GM21717 (cell line): ENCODE data around the gene IFITM5.
A peak's percentile ranks its signal among the peaks of the same experiment; 100 is the strongest.
"Not testable (repeated sequence)": the region's sequence is repeated elsewhere in the genome, so short reads cannot be mapped to it uniquely, and the experiment has no call there.

Source experiments
- ATAC-seq: cut with Tn5 transposase; IDR thresholded peaks from one replicate; pipeline ENCODE4 v1.9.1; 2021; ENCODE audit warnings: mild to moderate bottlenecking, moderate library complexity; ENCODE audit not compliant: unreplicated experiment

The IFITM5 gene

DNA sequence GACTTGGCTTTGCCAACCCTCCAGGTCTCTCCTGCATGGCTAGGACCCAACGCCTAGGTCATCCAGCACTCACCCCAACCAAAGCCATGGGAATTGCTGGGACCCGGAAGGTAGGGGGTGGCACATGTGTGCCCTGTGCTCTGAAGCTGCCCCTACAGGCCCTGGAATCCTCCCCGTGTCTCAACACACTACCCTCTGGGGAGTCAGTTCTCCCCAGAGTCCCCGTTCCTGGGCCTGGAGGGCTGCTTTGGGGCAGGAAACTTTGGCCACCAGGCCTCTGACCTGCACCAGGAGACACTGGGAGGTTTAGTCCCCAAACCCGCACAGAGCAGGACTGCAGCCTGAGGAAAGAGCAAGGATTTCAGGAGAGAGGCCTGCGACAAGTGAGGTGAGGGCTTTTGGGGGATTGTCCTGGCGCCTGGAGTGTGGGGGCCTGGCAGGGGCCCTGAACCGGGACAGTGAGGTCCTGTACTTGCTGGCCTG lies 14.0 kb upstream of the IFITM5 start:
- ATAC-seq: no peak

DNA sequence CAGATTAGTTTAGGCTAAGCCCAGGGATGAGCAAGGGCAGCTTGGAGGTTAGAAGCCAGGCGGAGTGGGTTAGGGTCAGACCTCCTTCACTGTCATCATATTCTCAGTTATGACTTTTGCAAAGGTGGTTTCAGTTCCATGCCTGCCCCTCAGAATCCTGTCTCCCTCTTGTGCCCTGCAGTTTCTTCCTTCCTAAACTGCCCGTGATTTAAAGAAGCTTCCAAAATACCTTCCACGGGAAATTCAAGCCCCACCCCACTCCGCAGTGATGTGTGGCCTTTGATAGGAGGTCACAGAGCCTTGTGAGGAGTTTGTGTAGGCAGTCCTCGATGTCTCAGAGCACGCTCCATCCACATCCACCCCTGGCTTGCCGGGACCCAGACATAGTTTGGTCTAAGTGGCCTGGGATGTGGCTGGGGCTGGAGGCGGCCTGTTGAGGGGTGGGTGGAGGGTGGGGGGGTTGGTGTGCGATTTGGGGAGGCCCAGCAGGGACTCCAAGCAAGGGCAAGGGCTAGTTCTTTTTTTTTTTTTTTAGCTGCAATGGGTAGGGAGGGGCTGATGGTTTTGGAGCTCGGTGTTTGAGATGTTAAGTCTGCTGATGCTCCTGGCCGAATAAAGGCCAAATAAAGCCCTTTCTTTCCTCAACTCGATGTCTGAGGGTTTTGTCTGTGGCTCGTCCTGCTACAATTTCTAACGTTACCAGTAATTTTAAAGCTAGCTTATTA lies 12.9 kb upstream of the IFITM5 start:
- ATAC-seq: no peak

- ATAC-seq: peak; percentile 31
Measured at GRCh38 chr11:311013-311748, 11.9 kb upstream of the IFITM5 start.

GRCh38 chr11:309979-310572 lies 10.8 kb upstream of the IFITM5 start:
- not testable (repeated sequence) for ATAC-seq

DNA sequence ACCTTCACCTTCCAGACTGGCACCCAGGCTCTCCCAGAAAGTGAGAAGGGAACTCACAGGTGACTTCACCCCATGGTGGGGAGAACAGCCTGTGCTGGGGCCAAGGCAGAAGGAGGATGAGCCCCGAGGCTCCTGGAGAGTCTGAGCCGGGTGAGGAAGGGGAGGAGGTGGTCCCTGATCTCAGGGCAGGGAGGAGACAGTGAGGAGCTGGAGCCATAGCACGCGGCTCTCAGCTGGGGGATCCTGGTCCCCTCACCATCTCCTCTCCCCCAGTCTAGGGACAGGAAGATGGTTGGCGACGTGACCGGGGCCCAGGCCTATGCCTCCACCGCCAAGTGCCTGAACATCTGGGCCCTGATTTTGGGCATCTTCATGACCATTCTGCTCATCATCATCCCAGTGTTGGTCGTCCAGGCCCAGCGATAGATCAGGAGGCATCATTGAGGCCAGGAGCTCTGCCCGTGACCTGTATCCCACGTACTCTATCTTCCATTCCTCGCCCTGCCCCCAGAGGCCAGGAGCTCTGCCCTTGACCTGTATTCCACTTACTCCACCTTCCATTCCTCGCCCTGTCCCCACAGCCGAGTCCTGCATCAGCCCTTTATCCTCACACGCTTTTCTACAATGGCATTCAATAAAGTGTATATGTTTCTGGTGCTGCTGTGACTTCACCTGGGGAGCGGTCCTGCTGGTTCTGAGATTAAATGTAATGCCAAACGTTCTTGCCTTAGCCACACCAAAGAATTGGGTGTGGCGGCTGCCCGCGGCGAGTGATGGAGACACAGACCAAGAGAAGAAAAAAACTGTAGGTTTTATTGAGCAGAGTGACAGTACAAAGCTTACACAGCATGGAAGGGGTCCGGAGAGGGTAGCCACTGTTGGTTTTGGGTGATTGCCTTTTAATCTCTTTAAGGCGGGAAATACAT lies 9.7 kb upstream of the IFITM5 start:
- ATAC-seq: not testable (repeated sequence)

GRCh38 chr11:307766-308708 lies 8.7 kb upstream of the IFITM5 start, which contains the start of gene IFITM2:
Gene IFITM2 (plus strand): TSS chr11:307816. CDS start chr11:308193, 377 bp downstream.
- not testable (repeated sequence) for ATAC-seq

- ATAC-seq: no peak
Measured at GRCh38 chr11:306645-307371, 7.5 kb upstream of the IFITM5 start.

DNA sequence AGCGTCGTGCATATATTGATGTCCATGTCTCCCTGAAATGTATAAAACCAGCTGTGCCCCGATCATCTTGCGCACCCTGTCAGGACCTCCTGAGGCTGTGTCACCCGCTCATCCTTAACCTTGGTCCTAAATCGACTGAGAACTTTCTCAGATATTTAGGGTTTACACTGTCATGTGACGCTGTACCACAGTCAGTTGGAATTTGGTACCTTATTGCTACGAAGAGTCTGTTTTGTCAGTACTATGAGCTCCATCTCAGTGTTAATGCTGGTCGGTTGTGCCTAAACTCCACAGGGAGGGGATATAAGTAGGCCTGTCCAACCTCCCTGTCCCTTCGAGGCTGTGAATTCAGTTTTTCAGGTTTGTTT lies 6.5 kb upstream of the IFITM5 start:
- no peak for ATAC-seq

- no peak for ATAC-seq
Measured at GRCh38 chr11:304915-305843, 5.9 kb upstream of the IFITM5 start.

DNA sequence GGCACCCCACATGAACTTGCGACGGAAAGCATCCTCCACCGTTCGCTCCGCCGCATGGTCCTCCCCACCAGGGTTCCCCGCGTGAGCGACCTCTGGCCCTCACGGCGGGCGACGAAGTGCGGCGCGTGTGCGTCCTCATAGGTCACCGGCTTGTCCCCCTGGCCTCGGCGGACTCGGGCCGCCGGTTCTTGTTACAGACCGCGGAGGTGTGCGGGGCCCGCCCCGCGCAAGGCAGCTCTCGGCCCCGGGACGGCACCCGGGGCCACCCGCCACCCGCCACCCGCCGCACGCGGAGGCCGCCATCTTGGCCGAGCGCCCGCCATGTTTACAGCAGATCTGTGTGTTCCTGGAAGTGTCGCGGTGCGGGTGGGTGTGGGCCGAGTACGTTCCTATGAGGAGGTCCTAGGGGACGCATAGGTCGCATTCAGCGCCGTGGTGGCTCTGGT lies 4.8 kb upstream of the IFITM5 start:
- ATAC-seq: no peak

- ATAC-seq: no peak
Measured at GRCh38 chr11:303363-303762, 4.0 kb upstream of the IFITM5 start.

- ATAC-seq: no peak
Measured at GRCh38 chr11:299951-300735, 817 bp upstream of the IFITM5 start.

DNA sequence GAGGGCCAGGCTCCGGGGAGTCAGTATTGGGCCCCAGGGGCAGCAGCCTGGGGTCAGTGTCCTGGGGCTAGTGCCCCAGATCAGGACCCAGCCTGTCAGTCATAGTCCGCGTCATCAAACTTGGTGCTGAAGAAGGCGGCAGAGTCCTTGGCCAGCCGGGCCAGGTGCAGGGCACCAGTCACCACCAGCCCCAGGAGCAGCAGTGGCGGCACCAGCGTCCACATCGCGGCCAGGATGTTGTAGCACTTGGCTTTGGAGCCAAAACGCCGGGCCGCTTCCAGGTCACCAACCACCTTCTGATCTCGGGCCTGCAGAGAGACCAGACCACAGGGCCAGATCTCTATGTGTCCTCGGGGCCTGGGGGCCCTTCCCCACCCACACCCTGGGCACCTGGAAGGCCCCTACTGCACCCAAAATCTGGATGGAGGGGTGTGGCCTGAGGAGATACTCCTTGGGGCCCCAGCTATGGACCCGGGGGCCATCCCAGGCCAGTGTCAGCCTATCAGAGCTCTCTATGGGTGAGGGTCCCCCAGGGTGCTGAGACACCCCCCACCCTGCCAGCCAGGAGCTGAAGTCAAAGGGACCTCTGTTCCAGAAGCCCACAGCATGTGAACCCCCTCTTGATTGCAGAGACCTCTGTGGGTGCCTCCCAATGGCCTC lies 790 bp downstream of the IFITM5 start:
- no peak for ATAC-seq

DNA sequence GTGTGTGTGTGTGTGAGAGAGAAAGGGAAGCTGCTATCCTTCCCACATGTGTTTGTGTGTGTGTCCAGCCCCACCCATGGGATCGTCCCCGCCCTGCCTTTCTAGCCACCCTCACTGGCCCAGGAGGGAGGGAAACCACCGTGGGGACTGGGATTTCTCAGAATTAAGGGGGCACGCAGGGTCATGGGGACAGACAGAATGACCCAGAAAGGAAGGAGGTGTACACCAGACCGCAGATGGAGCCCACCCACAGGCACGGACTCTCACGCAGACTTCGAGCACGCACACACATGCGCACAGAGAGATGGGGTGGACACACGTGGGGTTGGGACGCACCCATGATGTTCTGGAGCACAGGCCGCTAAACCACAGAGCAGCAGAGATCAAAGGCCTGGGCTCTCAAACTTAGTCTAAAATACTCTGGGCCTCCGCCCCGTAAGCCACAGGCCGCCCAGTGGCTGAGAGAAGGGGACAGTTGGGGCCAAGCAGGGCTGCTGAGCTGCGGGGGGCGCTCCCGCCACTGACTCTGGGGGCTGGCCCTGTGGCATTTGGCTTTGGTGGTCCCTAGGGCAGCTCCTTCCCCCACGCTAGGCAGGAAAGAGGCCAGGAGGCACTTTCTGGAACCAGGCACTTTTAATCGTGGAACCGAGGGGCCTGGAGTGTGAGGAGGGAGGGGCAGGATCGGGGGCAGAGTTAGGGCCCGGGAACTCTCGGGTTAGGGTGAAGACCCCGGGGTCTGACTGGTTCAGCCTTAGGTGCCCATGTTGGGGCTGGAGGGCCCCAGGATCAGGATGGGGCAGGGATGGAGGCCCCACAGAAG lies 1.5 kb downstream of the IFITM5 start:
- no peak for ATAC-seq

DNA sequence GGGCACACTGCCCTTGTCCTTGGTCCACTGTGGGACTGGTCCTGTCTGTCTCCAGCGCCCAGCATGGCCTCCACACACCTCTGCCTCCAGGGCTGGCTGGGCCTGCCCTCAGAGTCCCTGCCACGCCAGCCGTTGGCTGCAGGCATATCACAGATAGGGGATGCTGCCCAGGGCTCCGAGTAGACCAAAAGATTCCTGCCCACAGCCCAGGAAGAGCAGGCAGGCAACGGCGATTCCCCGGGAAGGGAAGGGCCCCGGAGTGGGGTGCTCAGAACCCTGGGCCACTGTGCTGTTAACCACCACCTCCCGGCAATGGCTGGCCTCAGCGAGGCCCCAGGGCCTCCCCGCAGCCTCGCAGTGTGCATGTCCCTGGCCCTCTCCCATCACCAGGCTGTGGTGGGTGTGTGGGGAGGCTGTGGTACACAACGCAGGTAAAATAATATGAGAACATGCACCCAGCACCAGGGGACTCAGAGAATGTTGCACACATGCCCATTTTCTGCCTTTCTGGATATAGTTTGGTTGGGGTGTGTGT lies 2.2 kb downstream of the IFITM5 start:
- ATAC-seq: no peak
